ENCODE data around the gene OSBPL10.

Gene OSBPL10

GRCh38 chr3:31958701-31959152 lies 22.3 kb downstream of the OSBPL10 start:
- no peak for DNase-seq

- DNase-seq = no peak
These were observed 24.0 kb downstream of the OSBPL10 start for GRCh38 chr3:31957106-31957505.

GRCh38 chr3:31955581-31955980 lies 25.5 kb downstream of the OSBPL10 start:
- no peak for DNase-seq

GRCh38 chr3:31953636-31954035 lies 27.4 kb downstream of the OSBPL10 start:
- no peak for DNase-seq

- no peak for DNase-seq
These were observed 28.0 kb downstream of the OSBPL10 start for GRCh38 chr3:31953091-31953490.

DNA sequence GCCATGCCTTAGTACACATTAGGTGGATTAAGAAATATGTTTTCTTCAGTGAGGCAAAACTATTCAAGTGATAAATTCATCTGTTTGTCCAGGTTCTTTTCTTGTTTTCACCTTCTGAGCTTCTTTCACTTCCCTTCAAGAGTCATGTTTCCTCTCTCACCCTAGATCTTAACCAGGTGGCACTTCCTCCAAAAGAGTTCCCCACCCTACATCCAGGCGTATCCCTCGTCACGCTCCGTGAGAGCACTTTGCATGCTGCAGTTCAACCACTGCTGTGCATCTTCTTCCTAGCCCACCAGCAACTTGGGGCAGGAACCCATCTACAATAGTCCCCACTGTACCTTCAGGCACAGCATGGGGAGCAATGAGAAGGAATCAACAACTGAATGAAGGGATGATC lies 28.9 kb downstream of the OSBPL10 start:
- DNase-seq = no peak

- DNase-seq = no peak
These were observed 32.8 kb downstream of the OSBPL10 start for GRCh38 chr3:31948280-31948679.

GRCh38 chr3:31947671-31948091 lies 33.4 kb downstream of the OSBPL10 start:
- no peak for DNase-seq

DNA sequence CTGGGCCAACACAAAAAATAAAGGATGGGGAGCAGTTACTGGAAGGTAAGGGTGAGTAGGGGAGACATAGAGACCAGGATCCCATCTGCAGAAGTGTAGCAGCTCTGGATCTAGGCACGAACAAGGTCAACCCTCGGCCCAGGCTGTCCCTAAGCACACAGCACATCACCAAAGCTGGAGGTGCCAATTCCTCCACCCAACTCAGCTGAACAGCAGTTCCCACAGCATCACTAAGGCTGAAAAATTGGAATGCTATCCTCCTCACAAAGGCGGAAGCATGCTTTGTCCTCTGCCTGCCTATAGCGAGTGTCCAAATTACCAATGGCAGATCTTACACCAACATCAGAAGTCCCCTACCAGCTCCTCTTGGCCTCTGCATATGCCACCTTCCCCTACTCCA lies 33.9 kb downstream of the OSBPL10 start:
- no peak for DNase-seq

DNA sequence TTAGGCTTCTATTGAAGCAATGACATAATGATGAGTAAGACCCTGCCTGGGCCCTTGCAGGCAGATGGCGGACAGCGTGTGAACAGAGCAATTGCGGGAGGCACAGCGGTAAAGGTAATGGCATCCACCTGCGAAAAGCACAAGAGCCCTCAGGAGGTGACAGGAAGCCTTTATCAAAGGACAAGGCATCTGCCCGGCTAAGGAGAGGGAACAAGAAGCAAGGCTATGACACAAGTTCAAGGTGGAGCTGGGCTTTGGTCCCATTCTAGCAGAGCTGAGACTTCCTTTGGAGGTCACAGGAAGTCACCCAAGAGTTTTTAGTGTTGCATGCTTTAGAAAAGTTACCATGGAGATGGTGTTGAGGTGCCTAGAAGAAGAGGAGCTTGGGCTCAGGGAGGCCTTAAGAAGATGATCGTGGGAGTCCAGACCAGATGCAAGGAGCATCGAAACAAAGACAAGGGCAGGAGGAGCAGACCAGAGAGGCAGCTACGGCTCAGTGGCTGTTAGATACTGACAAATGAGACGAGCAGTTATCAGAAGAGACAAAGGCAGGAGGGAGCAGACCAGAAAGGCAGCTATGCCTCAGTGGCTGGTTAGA lies 34.5 kb downstream of the OSBPL10 start:
- no peak for DNase-seq

DNA sequence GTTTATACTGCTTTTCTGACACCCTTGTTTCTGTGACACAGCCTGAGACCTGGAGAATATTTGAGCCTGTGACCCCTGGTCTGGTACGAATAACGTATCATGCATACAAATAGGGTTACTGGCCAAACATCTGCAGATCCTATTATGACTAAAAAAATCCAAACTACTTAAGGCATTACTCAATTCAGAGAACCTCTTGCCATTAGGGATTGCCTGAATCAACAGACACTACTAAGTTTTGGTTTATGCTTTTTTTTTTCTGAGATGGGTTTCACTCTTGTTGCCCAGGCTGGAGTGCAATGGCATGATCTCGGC lies 35.4 kb downstream of the OSBPL10 start:
- no peak for DNase-seq

DNA sequence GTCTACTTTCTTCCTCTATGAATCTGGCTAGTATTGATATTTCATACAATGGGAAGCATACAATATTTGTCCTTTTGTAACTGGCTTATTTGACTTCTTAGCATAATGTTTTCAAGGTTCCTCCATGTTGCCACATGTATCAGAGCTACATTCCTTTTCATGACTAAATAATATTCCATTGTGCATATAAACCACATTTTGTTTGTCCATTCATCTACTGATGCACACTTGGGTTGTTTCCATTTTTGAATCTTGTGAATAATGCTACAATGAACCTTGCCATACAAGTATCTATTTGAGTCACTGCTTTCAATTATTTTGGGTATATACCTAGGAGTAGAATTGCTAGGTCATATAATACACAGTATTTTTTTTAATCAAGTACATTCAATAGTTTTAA lies 38.0 kb downstream of the OSBPL10 start:
- no peak for DNase-seq

GRCh38 chr3:31942446-31942845 lies 38.6 kb downstream of the OSBPL10 start:
- DNase-seq = no peak

- no peak for DNase-seq
These were observed 43.8 kb downstream of the OSBPL10 start for GRCh38 chr3:31937225-31937624.

- no peak for DNase-seq
These were observed 44.5 kb downstream of the OSBPL10 start for GRCh38 chr3:31936420-31937060.

- DNase-seq = no peak
These were observed 46.2 kb downstream of the OSBPL10 start for GRCh38 chr3:31934866-31935265.

DNA sequence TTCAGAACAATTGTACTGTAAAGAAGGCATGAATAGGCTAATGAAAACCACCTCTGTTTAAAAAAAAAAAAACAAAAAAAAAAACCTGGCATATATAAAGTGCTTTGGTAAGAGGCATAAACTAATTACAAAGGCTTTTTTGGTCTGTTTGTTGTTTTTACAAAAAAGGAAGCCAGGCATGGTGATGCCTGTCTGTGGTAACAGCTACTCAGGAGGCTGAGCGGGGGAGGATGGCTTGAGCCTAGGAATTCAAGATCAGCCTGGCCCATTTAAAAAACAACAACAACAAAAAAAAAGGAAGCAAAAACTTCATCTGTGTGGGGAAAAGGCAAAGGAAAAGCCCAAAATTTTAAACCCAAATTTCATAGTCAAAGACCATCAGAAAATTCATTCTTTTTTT lies 47.0 kb downstream of the OSBPL10 start:
- DNase-seq = no peak

- no peak for DNase-seq
These were observed 48.1 kb downstream of the OSBPL10 start for GRCh38 chr3:31932990-31933389.

DNA sequence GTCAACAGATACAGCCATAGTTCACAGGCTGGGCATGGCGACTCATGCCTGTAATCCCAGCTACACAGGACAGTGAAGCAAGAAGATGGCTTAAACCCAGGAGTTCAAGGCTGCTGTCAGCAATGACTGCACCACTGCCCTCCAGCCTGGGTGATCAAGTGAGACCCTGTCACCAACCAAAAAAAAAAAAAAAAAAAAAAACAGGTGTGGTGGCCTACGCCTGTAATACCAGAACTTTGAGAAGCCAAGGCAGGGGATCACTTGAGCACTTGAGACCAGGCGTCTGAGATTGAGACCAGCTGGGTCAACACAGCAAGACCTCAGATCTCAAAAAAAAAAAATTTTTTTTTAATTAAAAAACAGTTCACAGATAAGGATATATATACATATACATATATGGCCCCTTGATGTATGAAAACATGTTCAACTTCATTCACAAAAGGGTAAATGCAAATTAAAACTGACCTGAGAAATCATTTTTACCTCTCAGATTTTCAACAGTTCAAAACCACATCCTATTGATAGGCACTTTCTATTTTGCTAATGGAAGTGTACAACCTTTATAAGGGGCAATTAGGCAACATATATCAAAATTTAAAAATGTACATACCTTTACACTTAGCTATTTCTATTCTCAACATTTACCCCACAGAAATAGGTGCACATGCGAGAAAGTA lies 51.1 kb downstream of the OSBPL10 start:
- DNase-seq = no peak

DNA sequence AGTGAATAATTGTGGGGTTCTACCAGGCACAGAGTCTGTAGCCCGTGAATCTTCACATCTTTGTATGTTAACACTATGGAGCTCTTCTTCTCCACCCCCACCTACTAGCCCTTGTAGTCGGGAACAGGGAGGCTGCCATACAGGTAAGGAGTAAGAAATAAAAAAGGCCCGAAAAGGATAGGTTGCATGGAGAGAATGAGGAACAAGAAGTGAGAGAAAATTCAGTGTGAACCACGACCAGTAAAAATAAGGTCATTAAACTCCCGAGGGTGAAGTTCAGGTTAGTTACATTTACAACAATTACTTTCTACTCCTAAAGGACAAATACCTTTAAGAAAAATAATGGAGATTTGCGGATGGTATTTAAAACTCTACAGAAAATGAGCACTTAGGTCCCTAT lies 53.3 kb downstream of the OSBPL10 start:
- DNase-seq = no peak

DNA sequence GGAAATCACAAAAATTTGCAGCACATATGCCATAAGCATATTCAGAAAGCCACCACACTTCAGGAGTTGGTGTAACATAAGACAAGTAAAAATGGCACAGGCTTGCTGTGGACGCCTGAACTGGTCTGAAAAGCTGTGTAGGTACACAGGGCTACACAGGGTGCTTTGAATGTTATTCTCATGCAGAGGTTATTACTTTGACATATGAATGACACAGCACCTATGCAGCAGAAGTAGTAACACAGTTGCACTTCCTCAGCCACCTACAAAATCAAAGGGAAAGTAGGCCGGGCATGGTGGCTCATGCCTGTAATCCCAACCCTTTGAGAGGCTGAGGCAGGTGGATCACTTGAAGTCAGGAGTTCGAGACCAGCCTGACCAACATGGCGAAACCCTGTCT lies 54.5 kb downstream of the OSBPL10 start:
- no peak for DNase-seq

DNA sequence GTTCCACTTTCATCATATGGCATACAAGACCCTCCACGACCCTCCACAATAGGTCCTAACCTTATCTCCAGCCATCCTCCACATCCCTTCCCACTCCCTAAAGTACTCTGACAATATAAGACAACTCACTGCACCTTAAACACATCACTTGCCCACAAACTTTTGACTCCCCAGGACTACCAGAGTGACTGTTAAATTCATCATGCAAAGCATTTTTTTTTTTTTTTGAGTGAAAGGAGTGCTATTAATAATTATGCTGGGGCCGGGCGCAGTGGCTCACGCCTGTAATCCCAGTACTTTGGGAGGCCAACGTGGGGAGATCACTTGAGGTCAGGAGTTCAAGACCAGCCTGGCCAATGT lies 55.8 kb downstream of the OSBPL10 start:
- DNase-seq = no peak

- no peak for DNase-seq
These were observed 56.3 kb downstream of the OSBPL10 start for GRCh38 chr3:31924610-31925270.

- no peak for DNase-seq
These were observed 58.1 kb downstream of the OSBPL10 start for GRCh38 chr3:31922962-31923361.

Measured in SIG-M5 (cell line).